Measurements from ENCODE around the gene MYRFL.

DNA sequence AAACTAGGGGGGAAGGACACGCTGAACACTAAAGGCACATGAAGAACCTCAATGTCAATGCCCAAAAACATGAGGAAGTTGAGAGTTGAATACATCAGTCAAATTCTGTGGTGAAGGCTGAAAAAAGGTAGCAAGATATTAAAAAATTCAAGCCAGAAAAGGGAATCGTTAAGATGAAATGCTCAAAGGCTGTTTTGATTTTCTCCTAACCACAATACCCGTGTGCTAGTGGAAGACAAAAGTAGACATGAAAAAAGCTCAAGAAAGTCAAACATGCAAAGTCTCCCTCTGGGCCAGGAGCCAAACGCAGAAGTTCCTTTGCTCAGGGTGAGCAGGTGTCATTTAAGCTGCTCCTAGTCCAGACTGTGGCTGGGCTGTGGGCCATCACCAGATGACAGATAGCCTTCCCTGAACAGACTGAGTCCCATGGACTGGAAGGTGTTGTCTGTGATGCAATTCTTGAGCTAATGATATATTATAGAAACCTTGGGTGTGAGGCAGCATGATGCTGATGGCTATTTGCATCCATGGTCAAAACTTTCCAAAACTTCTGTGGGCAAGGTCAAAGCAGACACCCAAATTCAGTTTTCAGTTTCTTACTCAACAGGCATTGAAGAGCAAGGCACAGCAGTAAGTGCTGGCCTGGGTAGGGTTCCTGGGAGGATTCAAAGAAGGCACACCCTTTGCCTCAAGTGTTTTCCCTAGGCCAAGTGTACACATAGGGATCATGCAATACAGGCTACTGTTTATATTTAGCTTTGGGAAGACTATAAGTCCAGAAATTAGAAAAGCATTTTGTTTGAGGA lies 81.6 kb downstream of the MYRFL start:
- TF ChIP-seq POLR2A (IDR thresholded peaks at IDR 0.05; ENCODE audit: low read depth, low read length) (no peak), TAF1 (IDR thresholded peaks at IDR 0.05; ENCODE audit: low read depth, low read length) (no peak), PAX5 (IDR thresholded peaks at IDR 0.05; ENCODE audit: insufficient read depth, low read length, severe bottlenecking) (no peak), POLR2AphosphoS5 (IDR thresholded peaks at IDR 0.05; ENCODE audit: low read depth, low read length) (no peak), POU2F2 (IDR thresholded peaks at IDR 0.05; ENCODE audit: low read depth, low read length) (no peak; the same call in 1 of the 2 replicates), SPI1 (IDR thresholded peaks at IDR 0.05; ENCODE audit: low read depth, low read length) (no peak)

Measured in GM12891 (cell line).